DND-41 (cell line): Measurements from ENCODE around the gene MAPK14.

ENCODE experiments used
- ATAC-seq: fragments of 200-7000 bp; cut with Tn5 transposase; 3 replicates; pipeline ENCODE4 v1.9.1; 2021; ENCODE audit warnings: low read depth; ENCODE audit not compliant: insufficient read depth
- DNase-seq: peaks from one replicate; pipeline ENCODE4 v3.0.0-alpha.2; 2020
- H2AFZ ChIP-seq: 2 replicates; pipeline ENCODE4 v1.6.0; 2012; ENCODE audit warnings: low read depth, low read length
- H3K27ac ChIP-seq: 2 replicates; pipeline ENCODE4 v1.5.1; 2012; ENCODE audit warnings: low read length, inconsistent platforms
- H3K27me3 ChIP-seq: fragments of 200-600 bp; sonication (generic); 2 replicates; pipeline ENCODE4 v1.6.0; 2012; ENCODE audit warnings: low read length, mild to moderate bottlenecking, inconsistent platforms; ENCODE audit not compliant: insufficient read depth, poor library complexity
- H3K36me3 ChIP-seq: 2 replicates; pipeline ENCODE4 v1.5.1; 2012; ENCODE audit warnings: low read length, inconsistent platforms; ENCODE audit not compliant: insufficient read depth
- H3K4me1 ChIP-seq: 2 replicates; pipeline ENCODE4 v1.5.1; 2012; ENCODE audit warnings: mild to moderate bottlenecking, low read length; ENCODE audit not compliant: insufficient read depth
- H3K4me2 ChIP-seq: 2 replicates; pipeline ENCODE4 v1.6.0; 2012; ENCODE audit warnings: mild to moderate bottlenecking, moderate library complexity, low read length, inconsistent platforms; ENCODE audit not compliant: insufficient read depth
- H3K4me3 ChIP-seq, 2 experiments: fragments of 200-600 bp in 1 of 2; shearing (Covaris generic) in 1 of 2; 2 replicates each; pipeline ENCODE4 v1.5.1; 2012 to 2016; ENCODE audit warnings: inconsistent platforms in 2 of 2, low read length in 2 of 2, mild to moderate bottlenecking in 2 of 2, low read depth in 1 of 2, moderate library complexity in 1 of 2
- H3K79me2 ChIP-seq: 2 replicates; pipeline ENCODE4 v1.6.0; 2012; ENCODE audit warnings: low read length, inconsistent platforms; ENCODE audit not compliant: insufficient read depth
- H3K9ac ChIP-seq: 2 replicates; pipeline ENCODE4 v1.6.0; 2012; ENCODE audit warnings: low read depth, mild to moderate bottlenecking, inconsistent platforms, low read length, moderate library complexity
- H3K9me3 ChIP-seq: 2 replicates; pipeline ENCODE4 v1.5.1; 2012; ENCODE audit warnings: low read length, moderate library complexity, mild to moderate bottlenecking, inconsistent platforms; ENCODE audit not compliant: insufficient read depth, severe bottlenecking
- H4K20me1 ChIP-seq: 2 replicates; pipeline ENCODE4 v1.6.0; 2012; ENCODE audit warnings: low read length; ENCODE audit not compliant: insufficient read depth
- EZH2 ChIP-seq: IDR thresholded peaks from 3 replicates; pipeline ENCODE4 v1.6.1; 2012; ENCODE audit warnings: borderline replicate concordance, low read depth, mild to moderate bottlenecking, moderate library complexity, low read length, inconsistent platforms; ENCODE audit not compliant: severe bottlenecking
- TF ChIP-seq, protein P1 (sequence below): IDR thresholded peaks from 2 replicates; pipeline ENCODE4 v1.5.1; 2012; ENCODE audit warnings: borderline replicate concordance, low read length, moderate library complexity, mild to moderate bottlenecking; ENCODE audit not compliant: poor library complexity, severe bottlenecking; ENCODE audit errors: extremely low read depth

The MAPK14 gene

DNA sequence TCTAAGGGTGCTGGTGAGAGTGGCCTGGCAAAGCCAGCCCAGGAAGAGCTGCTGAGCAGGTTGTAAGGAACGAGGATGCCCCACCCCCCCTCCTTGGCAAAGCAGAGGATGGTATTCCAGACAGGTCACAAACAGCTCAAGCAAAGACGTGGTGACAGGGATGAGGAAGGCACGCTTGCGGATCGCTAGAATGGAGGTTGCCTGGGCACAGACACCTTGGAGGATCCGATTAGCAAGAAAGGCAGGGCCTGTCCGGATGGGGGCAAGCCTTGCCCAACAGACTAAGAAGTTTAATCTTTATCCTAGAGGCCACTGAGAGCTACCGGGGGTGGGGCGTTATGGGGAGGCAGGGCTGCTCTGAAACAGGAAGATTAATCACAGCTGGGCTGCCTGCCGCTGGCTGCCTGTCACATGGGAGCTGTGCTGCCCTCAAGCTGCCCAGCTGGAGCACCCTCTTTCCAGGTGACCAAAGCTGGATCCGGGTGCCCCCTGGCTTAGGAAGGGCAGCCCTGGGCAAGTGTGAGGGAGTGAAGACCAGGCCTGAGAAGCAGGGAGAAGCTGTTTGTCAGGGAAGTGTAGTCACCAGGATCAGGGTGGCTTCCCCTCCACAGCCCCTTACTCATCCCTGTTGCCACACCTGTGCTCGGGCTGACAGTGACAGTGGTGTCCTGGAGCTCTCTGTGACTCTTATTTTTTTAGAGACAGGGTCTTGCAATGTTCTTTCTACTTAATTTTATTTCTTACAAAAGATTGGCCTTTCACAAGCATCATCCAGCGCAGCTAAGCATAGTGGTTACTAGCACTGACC is 93.6 kb downstream of the MAPK14 start:
- Histone ChIP-seq H3K4me2 (no peak overlapping the region), H3K9me3 (no peaks in the 10 kb centered on the region), H3K4me3 (no peak overlapping the region), H3K27ac (no peak overlapping the region), H3K4me1 (peaks cover 4% of the 10 kb centered on the region; the same call in 1 of the 2 replicates), H3K27me3 (no peaks in the 10 kb centered on the region), H4K20me1 (peaks cover 4% of the 10 kb centered on the region; the same call in 1 of the 2 replicates), H2AFZ (no peak overlapping the region), H3K36me3 (peaks cover 18% of the 10 kb centered on the region; the same call in 1 of the 2 replicates), H3K9ac (no peak overlapping the region), H3K79me2 (no peaks in the 10 kb centered on the region)
- DNase-seq (no peak), ATAC-seq (no peak)
- TF ChIP-seq, protein P1, sequence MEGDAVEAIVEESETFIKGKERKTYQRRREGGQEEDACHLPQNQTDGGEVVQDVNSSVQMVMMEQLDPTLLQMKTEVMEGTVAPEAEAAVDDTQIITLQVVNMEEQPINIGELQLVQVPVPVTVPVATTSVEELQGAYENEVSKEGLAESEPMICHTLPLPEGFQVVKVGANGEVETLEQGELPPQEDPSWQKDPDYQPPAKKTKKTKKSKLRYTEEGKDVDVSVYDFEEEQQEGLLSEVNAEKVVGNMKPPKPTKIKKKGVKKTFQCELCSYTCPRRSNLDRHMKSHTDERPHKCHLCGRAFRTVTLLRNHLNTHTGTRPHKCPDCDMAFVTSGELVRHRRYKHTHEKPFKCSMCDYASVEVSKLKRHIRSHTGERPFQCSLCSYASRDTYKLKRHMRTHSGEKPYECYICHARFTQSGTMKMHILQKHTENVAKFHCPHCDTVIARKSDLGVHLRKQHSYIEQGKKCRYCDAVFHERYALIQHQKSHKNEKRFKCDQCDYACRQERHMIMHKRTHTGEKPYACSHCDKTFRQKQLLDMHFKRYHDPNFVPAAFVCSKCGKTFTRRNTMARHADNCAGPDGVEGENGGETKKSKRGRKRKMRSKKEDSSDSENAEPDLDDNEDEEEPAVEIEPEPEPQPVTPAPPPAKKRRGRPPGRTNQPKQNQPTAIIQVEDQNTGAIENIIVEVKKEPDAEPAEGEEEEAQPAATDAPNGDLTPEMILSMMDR, result no peak
- TF ChIP-seq EZH2, result no peak

DNA sequence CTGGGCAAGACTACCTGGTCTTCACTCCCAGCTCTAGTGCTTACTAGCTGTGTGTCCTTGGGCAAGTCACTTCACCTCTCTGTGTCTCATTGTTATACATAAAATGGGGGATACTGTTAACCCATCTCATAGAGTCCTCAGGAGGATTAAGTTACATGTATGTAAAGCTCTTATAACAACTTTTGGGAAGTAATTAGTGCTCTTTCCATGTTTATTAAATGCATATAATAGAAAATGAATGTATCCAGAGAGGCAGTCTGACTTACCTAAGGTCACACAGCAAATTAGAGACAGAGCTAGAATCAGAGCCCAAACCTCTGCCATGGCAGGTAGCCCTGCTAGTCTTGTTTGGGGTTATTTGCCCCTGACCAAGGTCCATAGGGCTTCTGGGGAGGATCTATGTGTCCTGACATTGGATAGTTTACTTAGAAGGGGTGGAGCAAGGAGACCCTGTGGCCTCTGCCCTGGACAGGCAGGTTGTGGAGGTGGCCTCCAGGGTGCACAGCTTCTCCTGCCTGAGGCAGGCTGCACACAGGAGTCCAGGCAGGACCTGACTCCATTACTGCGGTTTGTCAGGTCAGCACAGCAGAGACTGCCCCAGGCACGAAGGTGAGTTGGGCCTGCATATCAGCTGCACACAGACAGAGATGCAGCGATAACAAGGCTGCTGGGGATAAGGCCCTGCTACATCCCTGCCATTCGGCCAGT is 94.3 kb downstream of the MAPK14 start:
- H3K4me1 ChIP-seq, result peaks cover 4% of the 10 kb centered on the region; the same call in 1 of the 2 replicates
- peaks cover 4% of the 10 kb centered on the region; the same call in 1 of the 2 replicates for H4K20me1 ChIP-seq
- no peaks in the 10 kb centered on the region for H3K9me3 ChIP-seq
- no peak overlapping the region for H2AFZ ChIP-seq
- TF ChIP-seq EZH2, result no peak
- TF ChIP-seq, protein P1, result no peak
- peaks cover 15% of the 10 kb centered on the region; the same call in 1 of the 2 replicates for H3K36me3 ChIP-seq
- H3K79me2 ChIP-seq, result no peaks in the 10 kb centered on the region
- no peak overlapping the region for H3K4me3 ChIP-seq
- H3K9ac ChIP-seq, result no peak overlapping the region
- DNase-seq (no peak), ATAC-seq (no peak)
- H3K27me3 ChIP-seq, result no peaks in the 10 kb centered on the region
- no peak overlapping the region for H3K27ac ChIP-seq
- H3K4me2 ChIP-seq, result no peak overlapping the region

DNA sequence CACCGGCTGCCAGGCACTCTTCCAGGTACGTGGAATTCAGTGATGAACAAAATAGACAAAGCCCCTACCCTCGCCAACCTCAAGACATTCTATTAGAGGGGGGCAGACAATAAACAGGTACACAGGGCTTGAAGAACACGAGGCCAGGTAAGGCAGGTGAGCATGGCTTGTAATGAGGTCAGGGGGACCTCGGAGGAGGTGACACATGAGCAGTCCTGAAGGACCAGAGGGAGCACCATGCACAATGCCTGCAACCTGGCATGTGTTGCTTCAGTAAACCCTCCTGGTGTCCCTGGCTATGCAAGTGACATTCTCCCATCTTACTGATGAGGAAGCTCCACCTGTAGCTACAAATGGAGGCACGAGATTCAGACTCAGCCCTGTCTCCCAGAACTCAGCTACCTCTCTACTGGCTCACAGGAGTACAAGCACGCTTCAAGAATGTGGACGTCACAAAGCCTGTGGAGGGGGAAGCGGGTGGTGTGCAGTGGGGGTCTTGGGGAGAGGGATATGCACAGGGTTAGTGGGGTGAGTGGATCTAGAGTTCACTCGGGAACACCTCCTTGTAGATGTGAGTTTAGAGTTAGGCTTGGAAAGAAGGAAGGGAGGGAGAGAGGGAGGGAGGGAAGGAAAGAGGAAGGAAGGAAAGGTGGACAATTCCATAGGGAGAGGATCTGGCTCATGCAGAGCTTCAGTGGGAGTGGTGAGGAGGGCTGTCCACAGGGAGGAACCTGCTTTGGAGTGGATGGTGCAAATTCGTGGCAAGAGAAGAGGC is 95.1 kb downstream of the MAPK14 start:
- peaks cover 4% of the 10 kb centered on the region; the same call in 1 of the 2 replicates for H3K4me1 ChIP-seq

More for the DNA sequence above, 95.1 kb downstream of the MAPK14 start:
- no peak overlapping the region for H3K4me3 ChIP-seq
- ATAC-seq (no peak), DNase-seq (no peak)
- no peaks in the 10 kb centered on the region for H3K79me2 ChIP-seq
- no peak overlapping the region for H3K27ac ChIP-seq
- no peak overlapping the region for H3K4me2 ChIP-seq
- no peaks in the 10 kb centered on the region for H3K9me3 ChIP-seq
- H4K20me1 ChIP-seq, result no peaks in the 10 kb centered on the region; the same call in 1 of the 2 replicates
- TF ChIP-seq, protein P1, result no peak
- no peak for TF ChIP-seq EZH2
- H3K36me3 ChIP-seq, result peaks cover 7% of the 10 kb centered on the region; the same call in 1 of the 2 replicates
- no peak overlapping the region for H3K9ac ChIP-seq
- no peak overlapping the region for H2AFZ ChIP-seq
- H3K27me3 ChIP-seq, result no peaks in the 10 kb centered on the region
